Activated naive CD8-positive, alpha-beta T cell treated with anti-CD3 and anti-CD28 coated beads, Interleukin-2, amount 50 U/mL, for 16 hours (primary cell): ENCODE results near the gene SCP2D1.

ENCODE experiments used
- DNase-seq: peaks from one replicate; pipeline ENCODE4 v3.0.0-alpha.2; 2020; ENCODE audit warnings: low read depth, low spot score

The SCP2D1 gene

GRCh38 chr20:18811904-18812303 lies 1.7 kb upstream of the SCP2D1 start:
- no peak for DNase-seq

- no peak for DNase-seq
These were observed 1.8 kb downstream of the SCP2D1 start for GRCh38 chr20:18815194-18815942.

DNA sequence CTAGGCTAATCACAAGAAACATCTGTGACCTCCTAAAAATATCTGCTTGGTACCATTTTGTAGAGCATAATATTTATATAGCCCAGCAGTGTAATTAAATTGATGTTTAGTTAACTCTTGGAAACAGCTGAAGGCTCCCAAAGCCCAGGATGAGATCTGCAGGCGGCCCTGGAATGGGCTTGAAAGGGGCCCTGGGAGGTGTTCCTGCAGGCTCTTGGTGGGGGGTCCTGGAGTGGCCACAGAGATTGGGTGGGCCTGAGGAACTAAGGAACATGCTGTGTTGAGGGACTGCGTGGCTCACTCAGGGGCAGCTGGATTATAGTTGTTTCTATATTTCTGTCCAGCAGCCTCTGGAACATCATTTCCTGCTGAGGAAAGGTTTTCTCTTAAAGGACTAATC lies 9.2 kb downstream of the SCP2D1 start:
- DNase-seq = no peak

GRCh38 chr20:18831830-18832499 lies 18.4 kb downstream of the SCP2D1 start:
- no peak for DNase-seq

DNA sequence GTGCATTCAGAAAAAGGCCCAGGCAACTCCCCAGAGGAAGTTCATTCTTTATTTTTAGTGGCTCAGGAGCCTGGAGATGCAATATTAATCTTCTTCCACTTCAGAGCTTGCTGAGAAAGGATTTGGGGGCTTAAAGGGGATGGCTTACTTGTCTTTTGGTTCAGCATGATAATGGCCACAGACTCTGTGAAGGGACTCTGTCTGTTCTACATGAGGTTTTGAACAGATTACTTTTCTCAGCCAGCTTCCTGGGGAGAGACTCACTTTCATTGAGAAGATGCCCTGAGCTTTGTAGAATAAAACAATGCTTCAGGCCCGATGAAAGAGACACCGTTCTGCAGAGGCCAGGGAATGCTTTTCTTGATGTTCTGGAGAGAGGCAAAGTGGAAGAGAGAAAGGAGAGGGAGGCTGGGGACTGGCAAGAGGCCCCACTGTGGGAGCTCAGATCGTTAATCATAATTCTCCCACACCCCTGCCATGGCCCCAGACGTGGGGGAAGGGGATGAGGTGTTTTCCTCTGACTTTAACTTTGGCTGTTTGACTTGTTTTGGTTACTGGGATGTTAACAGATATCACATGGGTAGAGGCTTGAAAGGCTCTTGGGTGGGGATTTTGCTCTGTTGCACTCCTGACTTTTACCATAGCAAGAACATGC lies 19.1 kb downstream of the SCP2D1 start:
- DNase-seq = no peak

- DNase-seq = no peak
These were observed 22.1 kb downstream of the SCP2D1 start for GRCh38 chr20:18835466-18836256.

GRCh38 chr20:18837718-18838117 lies 24.1 kb downstream of the SCP2D1 start:
- DNase-seq = no peak

- DNase-seq = no peak
These were observed 26.1 kb downstream of the SCP2D1 start for GRCh38 chr20:18839507-18840247.

DNA sequence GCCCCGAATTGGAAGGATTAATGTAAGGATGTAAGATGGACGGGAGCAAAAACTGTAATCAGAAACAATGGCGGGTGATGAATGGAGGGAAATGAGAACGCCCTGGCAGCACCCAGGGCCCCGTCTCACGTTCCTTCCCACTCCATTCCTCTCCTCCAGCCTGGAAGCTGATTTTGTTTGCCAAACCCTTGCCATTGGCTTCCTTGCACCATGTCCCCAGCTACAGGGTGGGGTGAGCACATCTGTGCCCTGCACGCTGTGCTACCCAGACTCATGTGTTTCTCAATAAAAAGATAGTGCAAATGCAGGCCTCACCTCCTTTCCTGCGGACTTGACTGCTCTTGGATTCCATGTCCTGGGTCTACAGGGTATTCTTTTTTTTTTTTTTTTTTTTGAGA lies 26.7 kb downstream of the SCP2D1 start:
- DNase-seq = no peak

DNA sequence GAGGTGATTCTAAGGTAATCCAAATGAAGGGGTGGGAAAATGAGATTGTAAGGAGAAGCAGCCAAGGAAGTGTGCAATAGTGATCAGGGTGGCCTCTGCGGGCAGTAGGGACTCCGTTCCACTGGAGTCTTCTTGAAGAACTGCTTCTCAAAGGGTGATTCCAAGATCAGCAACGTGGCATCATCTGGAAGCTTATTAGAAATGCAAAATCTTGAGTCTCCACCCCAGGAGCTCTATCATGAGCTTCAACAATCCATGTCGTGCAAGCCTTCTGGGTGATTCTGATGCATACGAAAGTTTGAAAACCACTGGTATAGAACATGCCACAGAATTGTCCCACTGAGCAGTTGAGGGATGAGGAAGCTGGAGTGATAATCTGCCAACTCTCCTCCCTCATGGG lies 31.4 kb downstream of the SCP2D1 start:
- DNase-seq = no peak

DNA sequence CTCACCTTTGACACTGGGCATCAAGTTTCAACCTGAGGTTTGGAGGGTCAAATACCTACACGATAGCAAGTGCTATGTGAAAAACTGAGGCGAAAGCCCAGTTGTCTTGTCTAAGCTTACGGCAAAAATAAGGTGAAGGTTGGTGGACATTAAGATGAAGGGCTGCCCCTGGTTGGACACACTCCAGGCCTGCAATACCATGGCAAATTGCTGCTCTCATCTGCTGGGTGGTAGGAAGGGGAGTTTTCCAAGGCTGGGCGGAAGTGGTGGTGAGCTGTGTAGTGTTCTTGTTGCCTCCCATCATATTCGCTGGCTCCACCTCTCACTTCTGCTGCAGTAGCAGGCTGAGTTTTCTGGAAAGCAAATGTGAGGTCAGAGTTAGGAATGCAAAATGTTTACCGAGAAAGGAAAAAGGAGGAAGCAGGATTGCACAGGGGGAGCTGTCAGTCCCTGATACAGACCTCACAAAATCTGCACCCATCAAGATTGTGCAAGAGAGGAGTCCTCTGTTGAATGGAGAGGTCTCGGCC lies 33.7 kb downstream of the SCP2D1 start:
- no peak for DNase-seq

DNA sequence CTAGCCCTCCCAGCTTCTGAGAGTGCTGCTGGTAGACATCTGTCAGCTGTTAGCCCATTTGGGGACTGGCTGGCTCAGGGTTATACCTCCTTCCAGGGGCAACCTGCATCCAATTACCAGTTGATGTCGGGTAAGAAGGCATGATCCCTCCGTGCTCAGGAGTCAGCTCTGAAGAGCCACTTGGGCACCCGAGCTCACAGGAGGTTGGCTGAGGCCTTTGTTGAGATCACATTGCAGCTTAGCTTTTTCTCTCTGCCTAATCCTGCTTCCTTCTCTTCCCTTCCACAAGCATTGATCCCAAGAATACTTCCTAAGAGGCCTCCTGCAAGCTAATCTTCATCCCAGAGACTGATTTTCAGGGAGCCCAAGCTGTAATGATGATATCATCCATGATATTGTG lies 35.5 kb downstream of the SCP2D1 start:
- DNase-seq = no peak

- no peak for DNase-seq
These were observed 38.0 kb downstream of the SCP2D1 start for GRCh38 chr20:18851629-18852028.

DNA sequence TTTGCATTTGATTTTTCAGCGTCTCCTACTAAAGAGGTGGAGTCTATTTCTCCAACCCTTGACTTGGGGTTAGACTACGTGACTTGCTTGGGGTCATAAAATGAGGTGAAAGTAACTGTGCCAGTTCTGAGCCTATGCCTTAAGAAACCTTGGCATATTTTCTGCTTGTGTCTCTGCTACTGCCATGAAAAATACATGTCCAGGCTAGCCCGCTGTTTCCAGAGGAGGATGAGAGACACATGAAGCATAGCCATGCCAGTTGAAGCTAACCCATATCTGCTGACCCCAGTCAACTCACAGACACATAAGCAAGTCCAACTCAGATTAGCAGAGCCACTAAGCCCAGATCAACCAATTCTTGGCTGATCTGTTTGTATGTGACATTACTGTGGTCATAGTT lies 38.7 kb downstream of the SCP2D1 start:
- no peak for DNase-seq

DNA sequence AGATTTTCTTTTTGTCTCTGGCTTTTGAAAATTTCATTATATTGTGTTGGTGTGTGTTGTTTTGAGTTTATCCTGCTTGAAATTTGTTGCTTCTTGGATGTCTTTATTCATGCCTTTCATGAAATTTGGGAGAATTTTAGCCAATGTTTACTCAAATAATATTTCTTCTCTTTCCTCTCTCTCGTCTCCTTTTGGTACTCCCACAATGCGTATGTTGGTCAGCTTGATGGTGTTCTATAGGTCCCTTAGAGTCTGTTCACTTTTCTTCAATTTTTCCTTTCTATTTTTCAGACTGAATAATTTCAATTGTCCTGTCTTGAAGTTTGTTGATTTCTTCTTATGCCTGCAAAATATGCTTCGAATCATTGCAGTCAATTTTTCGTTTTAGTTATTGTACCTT lies 39.6 kb downstream of the SCP2D1 start:
- DNase-seq = no peak

DNA sequence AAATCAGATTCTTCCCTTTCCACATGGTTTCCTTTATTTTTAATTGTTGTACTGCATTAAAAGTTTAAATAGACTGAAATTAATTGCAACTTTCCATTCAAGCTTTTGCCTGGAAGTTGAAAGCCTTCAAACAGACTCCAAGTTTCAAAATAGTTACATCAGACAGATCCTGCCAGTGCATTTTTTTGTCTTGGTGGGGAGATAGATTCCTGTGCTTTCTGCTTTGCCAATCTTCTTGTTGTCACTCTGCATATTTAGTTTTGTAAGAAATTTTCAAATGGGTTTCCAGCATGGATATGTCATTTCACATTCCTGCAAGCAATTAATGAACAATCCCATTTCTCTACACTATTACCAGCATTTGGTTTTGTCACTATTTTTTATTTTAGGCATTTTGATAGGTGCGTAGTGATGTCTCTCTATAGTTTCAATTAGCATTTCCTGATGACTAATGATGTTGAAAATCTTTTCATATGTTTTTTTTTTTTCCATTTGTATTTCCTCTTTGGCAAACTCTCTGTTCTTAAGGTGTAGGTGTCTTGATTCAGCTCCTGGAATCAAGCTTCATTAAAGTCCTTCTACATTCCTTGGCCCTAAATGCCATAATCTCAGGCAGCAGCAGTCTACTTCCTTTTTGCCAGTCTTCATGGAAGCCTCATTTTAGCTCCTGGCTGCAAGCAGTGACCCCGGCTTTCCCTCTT lies 40.5 kb downstream of the SCP2D1 start:
- DNase-seq = no peak

DNA sequence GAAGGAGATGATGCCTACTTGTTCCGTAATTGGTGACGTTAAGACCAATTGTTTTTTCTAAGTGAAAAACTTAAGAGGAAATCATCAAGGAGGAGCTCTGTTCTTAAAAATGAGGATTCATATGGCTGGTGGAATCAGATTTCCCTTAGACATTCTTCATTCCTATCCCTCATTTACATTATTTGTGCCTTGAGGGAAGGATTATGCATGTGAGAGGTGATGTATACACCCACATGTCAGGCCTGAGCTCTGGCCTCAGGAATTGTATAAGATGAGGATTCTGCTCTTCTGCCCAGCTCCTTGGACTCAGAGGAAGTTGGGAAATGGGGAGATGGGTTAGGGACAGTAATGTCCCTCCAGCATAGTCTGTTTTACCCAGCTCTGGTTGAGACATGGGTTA lies 42.3 kb downstream of the SCP2D1 start:
- no peak for DNase-seq

DNA sequence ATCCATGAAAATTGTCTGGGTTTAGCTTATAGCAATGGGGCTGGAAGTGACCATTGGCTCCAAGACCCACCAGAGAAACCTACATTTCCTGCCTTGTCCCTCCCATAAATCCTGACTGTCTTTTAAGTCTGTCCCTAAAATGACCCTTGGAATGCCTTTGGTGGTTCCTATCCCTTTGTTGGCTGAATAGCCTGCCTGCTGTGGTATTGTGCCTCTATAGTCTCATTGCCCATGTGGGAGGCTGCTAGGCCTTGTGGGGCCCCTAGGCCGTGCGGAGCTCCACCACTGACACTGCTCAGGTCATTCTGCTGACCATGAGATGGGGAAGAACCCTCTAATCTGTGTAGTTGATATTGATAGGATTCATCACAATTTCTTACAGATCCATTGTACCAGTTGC lies 43.3 kb downstream of the SCP2D1 start:
- no peak for DNase-seq

- no peak for DNase-seq
These were observed 44.1 kb downstream of the SCP2D1 start for GRCh38 chr20:18857640-18858039.

DNA sequence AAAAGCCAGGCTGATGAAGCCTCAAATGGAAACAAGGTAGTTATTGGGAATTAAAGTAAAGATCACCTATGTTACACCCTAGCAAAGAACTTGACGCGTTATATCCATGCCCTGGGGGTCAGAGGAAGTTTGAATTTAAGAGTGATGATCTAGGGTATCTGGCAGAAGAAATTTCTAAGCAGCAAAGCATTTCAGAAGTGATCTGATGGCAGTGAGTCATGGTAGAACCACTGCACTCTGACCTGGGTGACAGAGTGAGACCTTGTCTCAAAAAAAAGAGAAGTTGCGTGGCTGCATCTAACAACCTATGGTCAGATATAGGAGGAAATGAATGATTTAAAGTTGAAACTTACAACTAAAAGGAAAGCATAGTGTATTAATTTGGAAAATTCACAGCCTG lies 45.2 kb downstream of the SCP2D1 start:
- DNase-seq = no peak
